Inferior parietal cortex (tissue), 1 donor: ENCODE data around the gene SIDT2.
"Not testable (repeated sequence)": the region's sequence is repeated elsewhere in the genome, so short reads cannot be mapped to it uniquely, and the experiment has no call there.

Source experiments
- DNase-seq: peaks from one replicate; pipeline ENCODE4 v3.0.0-alpha.2; 2016; ENCODE audit errors: extremely low spot score

The SIDT2 gene

DNA sequence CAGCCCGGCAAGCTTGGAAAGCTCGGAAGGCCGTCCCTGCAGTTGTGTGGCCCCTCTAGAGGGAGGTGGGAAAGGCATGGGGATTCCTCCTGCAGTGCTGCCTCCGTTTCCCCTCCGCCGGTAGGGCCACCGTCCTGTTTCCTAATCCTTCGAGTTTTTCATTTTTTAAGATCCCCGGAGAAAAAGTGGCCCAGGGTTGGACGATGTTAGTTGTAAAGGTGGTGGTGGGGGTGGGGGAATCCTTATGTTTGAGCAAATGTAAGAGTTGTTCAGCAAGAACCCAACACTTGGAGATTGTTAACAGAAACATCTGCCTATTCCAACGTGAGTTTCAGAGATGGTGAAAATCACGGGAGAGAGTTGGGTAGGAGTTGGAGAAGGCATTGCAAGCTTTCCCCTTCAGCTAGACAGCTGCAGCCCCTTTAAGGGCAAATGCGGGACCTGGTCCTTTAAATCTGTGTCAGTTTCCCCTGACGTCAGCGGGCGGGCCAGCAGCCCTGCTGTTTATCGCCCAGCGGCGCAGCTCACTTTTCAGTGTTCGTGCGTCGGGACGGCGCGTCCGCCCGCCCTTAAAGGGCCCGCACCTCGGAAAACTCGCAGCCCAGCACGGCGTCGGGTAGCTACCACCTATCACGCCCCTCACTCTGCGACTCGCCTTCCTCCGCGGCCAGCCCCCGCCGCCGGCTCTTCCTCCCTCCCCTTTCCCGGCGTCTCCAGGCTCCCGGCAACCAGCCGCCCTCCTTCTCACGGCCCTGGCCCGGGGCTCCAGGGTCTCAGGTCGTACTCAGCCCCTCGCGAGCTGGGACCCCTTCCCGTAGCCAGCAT is at the start of gene SIDT2:
Gene SIDT2, plus strand, starts transcription at position 534 of the 825 bp plus-strand sequence. CDS start 521 bp downstream, outside the sequence.
- DNase-seq: peak; percentile 94

DNA sequence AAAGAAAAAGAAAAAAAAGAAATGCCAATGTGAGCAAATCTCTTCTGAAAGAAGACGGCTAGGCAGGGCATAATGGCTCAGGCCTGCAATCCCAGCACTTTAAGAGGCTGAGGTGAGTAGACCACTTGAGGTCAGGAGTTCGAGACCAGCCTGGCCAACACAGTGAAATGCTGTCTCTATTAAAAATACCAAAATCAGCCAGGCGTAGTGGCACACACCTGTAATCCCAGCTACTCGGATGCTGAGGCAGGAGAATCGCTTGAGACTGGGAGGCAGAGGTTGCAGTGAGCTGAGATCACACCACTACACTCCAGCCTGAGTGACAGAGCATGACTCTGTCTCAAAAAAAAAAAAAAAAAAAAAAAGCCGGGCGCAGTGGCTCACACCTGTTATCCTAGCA is 48.1 kb upstream of the SIDT2 start:
- not testable (repeated sequence) for DNase-seq

- DNase-seq: no peak
Measured at GRCh38 chr11:117130879-117131278, 47.7 kb upstream of the SIDT2 start.

DNA sequence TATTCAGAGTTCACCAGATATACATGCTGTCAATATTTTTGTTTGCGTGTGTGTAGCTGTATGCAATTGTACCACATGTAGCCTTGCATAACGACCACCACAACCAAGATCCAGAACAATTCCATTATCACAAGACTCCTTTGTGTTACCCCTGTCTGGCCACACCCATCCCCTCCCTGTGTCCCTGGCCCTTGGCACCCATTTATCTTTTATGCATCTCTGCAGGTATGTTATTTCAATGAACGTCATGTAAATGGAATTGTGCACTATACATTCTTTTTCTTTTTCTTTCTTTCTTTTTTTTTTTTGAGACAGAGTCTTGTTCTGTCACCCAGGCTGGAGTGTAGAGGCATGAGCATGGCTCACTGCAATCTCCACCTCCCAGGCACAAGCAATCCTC is 44.1 kb upstream of the SIDT2 start:
- DNase-seq: no peak

DNA sequence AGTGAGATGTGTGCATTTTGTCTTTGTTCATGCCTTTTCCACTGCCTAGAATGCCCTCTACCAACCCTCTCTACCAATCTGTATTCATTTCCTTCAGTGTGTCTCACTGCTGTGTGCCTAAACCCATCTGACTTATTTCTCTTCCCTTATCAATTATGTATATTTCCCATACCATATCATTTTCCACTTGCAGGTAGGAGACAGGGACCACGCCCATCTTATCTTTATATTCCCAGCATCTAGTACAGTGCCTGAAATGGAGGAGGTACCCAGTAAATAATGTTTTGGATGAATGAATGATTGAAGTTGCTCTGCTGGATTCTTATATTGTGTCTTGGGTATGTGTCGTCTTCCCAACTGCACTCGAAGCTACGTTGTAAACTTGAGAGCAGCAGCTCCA is 43.6 kb upstream of the SIDT2 start:
- not testable (repeated sequence) for DNase-seq

GRCh38 chr11:117137223-117138086 is 41.1 kb upstream of the SIDT2 start:
- not testable (repeated sequence) for DNase-seq

- peak; percentile 65 for DNase-seq
Measured at GRCh38 chr11:117143390-117143789, 35.2 kb upstream of the SIDT2 start.

DNA sequence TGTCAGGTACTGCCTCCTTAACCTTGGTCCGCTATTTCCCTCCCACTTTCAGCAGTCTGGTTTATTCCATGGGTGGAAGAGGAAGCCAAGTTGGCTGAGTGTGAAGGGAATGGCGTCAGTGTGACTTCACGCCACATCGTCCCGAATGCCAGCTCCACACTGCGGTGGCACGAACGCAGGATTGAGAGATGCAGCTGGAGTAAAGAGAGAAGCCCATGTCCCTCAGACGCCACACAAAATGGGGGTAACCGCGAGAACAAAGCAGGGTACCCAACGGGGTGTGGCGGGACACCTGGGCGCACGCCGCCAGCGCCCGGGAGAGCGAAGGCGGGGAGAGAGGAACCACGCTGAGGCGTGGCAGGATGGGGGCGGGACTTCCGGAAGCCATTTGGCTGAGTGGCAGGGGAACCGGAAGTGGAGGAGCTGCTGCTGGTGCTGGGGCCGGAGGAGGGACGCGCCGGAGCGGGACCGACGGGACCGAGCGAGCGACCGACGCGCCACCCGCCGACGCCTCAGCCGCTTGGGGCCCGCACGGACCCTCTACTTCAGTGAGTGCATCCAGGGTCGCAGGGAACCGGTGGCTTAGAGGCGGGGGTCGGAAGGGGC is 34.6 kb upstream of the SIDT2 start, which contains the start of gene PAFAH1B2:
Gene PAFAH1B2, plus strand, starts transcription at position 417 of the 606 bp plus-strand sequence. CDS start 8,161 bp downstream, outside the sequence.
- DNase-seq: peak; percentile 94

DNA sequence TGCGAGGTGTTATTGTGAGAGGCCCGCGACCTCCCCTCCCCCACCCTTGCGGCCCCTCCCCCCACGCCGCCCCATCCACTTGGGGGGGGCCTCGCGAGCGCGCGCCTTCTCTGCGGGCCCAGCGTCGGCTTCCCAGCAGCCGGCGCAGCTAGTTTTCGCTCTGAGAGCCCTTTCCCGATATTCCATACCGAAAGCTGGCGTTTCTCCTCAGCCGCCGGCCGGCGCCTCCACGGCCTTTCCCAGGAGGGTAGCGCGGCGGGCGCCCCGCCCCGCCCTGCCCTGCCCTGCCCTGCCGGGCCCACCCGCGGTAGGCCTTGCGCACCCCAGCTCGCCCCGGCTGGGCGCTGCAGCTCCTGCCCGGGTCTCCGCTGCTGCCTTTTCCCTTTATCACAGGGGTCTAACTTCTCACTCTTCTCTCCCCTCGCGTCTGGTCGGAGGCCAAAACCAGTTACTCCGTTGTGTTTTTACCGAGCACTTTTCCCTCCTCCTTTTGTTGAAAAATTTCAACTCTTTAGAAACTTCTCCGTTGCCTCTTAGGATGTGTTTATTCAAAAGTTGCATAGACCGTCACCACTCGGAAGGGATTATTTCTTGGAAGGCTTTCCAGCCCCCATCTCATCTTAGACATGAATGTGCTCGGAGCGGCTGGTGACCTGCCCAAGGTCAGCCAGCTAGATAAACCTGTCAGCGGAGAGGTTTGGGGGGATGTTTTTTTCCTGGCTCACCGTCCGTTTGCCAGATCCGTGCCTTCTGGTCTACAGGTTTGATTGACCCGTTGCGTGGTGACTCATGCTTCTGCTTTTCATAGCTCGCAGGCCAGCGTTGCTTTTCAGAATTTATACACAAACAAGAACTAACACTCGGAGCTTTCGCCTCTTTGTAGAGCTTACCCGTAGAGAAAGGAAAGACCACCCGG is 33.8 kb upstream of the SIDT2 start:
- DNase-seq: peak; percentile 39

DNA sequence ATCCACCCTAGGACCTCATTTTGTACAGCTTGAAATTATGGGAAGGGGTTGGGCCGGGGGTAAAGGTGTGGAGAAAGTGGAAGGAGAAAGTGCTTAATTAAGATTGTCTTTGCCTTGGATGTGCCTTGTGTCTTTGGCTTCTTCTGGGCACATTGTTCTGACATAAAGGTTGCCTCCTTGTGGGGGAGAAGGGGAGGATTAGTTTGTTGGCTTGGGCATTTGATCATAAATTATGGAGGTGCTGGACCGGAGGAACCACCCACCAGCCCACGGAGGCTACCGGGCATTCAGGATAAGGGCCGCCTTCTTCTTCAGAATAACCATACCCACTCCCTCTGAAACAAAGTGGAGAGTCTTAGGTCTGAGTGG is 33.2 kb upstream of the SIDT2 start:
- DNase-seq: no peak

GRCh38 chr11:117146521-117146920 is 32.0 kb upstream of the SIDT2 start:
- DNase-seq: no peak

DNA sequence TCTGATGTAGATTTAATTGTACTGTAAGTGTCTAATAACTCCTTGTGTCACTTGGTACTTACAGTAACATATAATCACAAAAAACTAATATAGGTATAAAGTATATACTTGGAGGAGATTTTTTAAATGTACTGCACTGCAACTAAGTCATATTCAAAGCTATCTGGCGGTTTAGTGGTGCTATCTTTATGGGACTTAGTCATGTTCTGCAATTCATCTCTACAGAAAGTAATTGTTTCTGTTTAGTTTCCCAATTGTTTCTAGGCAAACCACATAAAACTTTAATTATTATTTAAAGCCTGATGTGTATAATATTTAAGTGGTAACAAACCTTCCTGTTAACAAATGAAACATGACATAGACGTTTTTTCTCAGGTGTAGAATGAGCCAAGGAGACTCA is 26.5 kb upstream of the SIDT2 start:
- DNase-seq: no peak

GRCh38 chr11:117154468-117154867 is 24.1 kb upstream of the SIDT2 start:
- no peak for DNase-seq

GRCh38 chr11:117157507-117157906 is 21.0 kb upstream of the SIDT2 start:
- DNase-seq: no peak

GRCh38 chr11:117159892-117160291 is 18.7 kb upstream of the SIDT2 start:
- no peak for DNase-seq

- no peak for DNase-seq
Measured at GRCh38 chr11:117160826-117161225, 17.7 kb upstream of the SIDT2 start.

GRCh38 chr11:117166491-117166890 is 12.1 kb upstream of the SIDT2 start:
- DNase-seq: no peak

DNA sequence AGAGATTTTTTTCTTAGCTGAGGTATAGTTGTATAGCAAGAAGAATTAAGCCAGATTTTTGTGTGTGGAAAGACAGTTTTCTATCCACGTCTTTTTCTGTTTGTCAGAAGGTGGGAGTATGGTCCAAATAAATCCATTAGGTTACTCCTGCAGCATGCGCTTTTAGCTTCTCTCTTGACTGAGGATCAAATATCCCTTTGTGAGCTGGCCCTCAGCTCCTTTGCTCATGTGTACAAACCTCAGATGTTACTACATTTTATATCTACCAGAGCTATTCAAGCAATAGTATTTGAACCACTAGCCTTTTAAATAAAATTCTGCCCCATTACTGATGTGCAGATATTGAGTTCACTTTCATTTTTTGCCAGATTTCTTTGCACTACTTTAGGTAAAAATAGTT is 8.8 kb upstream of the SIDT2 start:
- DNase-seq: no peak

- no peak for DNase-seq
Measured at GRCh38 chr11:117170210-117170609, 8.3 kb upstream of the SIDT2 start.

DNA sequence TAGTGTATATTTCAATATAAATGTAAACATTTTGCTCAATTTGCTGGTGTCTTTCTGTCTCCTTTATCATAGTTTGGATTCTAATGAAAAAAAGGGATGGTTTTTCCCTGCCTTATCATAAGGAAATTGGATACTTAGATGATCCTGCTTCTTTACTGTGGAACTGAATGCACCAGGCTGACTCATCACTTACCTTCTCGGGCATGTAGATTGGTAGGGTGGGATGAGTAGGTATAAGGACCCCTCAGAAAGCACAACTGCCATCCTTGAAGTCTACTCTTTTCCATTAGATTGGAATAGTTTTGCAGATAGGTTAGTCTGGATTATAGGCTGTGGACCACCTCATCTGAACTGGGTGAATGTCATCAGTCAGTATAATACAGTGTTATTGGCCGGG is 7.5 kb upstream of the SIDT2 start:
- DNase-seq: no peak

DNA sequence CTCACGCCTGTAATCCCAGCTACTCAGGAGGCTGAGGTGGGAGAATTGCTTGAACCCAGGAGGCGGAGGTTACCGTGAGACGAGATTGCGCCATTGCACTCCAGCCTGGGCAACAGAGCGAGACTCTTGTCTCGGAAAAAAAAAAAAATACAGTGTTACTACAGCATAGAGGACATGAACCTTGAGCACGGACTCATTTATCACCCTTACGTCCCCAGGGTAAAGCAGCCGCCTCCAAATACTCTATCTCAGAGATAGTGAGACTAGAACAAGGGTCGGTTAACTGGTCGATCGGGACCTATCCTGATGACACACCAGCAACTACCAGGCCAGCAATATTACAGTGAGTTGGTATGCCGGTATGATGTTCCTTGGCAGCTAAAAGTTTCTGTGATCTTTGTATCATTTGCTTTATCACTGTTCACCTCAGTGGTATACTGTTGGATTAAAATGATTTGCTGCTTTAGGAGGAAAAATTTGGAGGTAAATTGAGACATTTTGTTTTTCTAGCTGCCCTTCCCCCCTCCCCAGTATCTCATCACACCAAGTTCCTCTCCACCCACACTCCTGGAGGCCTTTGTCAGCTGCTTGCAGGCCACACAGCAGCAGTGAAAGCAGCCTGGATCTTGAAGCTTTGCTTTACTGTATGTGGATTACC is 7.0 kb upstream of the SIDT2 start:
- DNase-seq: no peak
